HG03064 (cell line): ENCODE measurements around the gene FAM98B.

Source experiments
- ATAC-seq: cut with Tn5 transposase; IDR thresholded peaks from one replicate; pipeline ENCODE4 v1.9.1; 2021; ENCODE audit warnings: low read depth; ENCODE audit not compliant: unreplicated experiment

FAM98B gene

GRCh38 chr15:38534691-38535090 lies 80.8 kb downstream of the FAM98B start:
- no peak for ATAC-seq

- ATAC-seq = no peak
Observed at GRCh38 chr15:38535491-38536200, 81.7 kb downstream of the FAM98B start.

GRCh38 chr15:38536201-38536676 lies 82.3 kb downstream of the FAM98B start:
- ATAC-seq = no peak
